ENCODE measurements around the gene GPR78. TPM values are rescaled to one million over a fixed set of nuclear protein-coding genes. Genes with fewer than 3 reads are reported as not detected.
A peak's percentile ranks its signal among the peaks of the same experiment; 100 is the strongest.
"Not testable (repeated sequence)": the region's sequence is repeated elsewhere in the genome, so short reads cannot be mapped to it uniquely, and the experiment has no call there.

The GPR78 gene
- total RNA-seq, 1 experiment from 2014 or later = 3.4 TPM

GRCh38 chr4:8575457-8575856 is 4.7 kb upstream of the GPR78 start:
- Histone ChIP-seq H3K9me3 (ENCODE audit: control insufficient read depth, low read depth, low read length) (no peaks in the 10 kb centered on the region), H3K79me1 (ENCODE audit: insufficient read depth, low read depth, low read length, poor library complexity, severe bottlenecking) (no peaks in the 10 kb centered on the region), H2BK5ac (ENCODE audit: insufficient read length, low read length) (no peak overlapping the region), H3K23ac (ENCODE audit: insufficient read length, low read depth, low read length) (no peak overlapping the region), H3K27ac (ENCODE audit: insufficient read length, low read depth, low read length) (no peak overlapping the region), H2AFZ (ENCODE audit: low read length) (no peak overlapping the region), H2BK120ac (ENCODE audit: low read depth, low read length, poor library complexity, severe bottlenecking) (no peak overlapping the region), H3K4ac (ENCODE audit: low read depth, low read length) (no peak overlapping the region), H3K14ac (ENCODE audit: insufficient read depth, low read length) (no peak overlapping the region), H2BK12ac (ENCODE audit: insufficient read length, low read depth, low read length) (no peak overlapping the region), H3K79me2 (ENCODE audit: insufficient read depth, low read length) (no peaks in the 10 kb centered on the region), H3K9ac (ENCODE audit: extremely low read depth, insufficient read length, low read length) (no peak overlapping the region), H3K56ac (ENCODE audit: insufficient read length, low read depth, low read length) (no peak overlapping the region), H3K4me2 (ENCODE audit: insufficient read depth, insufficient read length, low read length) (no peak overlapping the region), H4K8ac (replicated peaks; ENCODE audit: insufficient read length, low read depth, low read length) (no peak overlapping the region), H2BK15ac (ENCODE audit: low read depth, low read length) (no peak overlapping the region), H3T11ph (ENCODE audit: low read length) (no peak overlapping the region), H3K4me1 (ENCODE audit: insufficient read depth, low read length) (no peaks in the 10 kb centered on the region), H4K20me1 (ENCODE audit: control insufficient read depth, insufficient read depth, insufficient read length) (no peaks in the 10 kb centered on the region), H4K91ac (ENCODE audit: insufficient read length, low read depth, low read length) (no peak overlapping the region), H3K18ac (ENCODE audit: insufficient read length, low read depth, low read length) (no peak overlapping the region), H4K5ac (ENCODE audit: insufficient read length, low read depth, low read length) (no peak overlapping the region), H3K27me3 (ENCODE audit: insufficient read depth, low read length) (no peaks in the 10 kb centered on the region; the same call in 1 of the 2 replicates), H2BK20ac (ENCODE audit: low read depth, low read length, poor library complexity, severe bottlenecking) (no peak overlapping the region), H3K23me2 (ENCODE audit: insufficient read length, low read depth, low read length, poor library complexity, severe bottlenecking) (peaks cover 3% of the 10 kb centered on the region), H2AK5ac (ENCODE audit: insufficient read length, low read length) (no peak overlapping the region)
- no CpG with 5 or more reads among the region's 4 CpGs for WGBS (ENCODE audit: extremely low coverage, insufficient read length, low lambda C conversion rate)
- Mint-ChIP-seq H3K4me1 (peaks cover 43 to 44% of the 10 kb centered on the region in 2 experiments), H3K36me3 (ENCODE audit: insufficient read depth in 1 of 3, low read depth in 3 of 3) (no peaks in the 10 kb centered on the region; a peak in 1 of 7 replicates), H3K9me3 (0 out of 5 replicates have a peak, but pooled peaks cover 0 to 2% of the 10 kb centered on the region in 2 experiments), H3K27me3 (ENCODE audit: low read depth) (peaks cover 21% of the 10 kb centered on the region), H3K27ac (peak overlapping the region in 1 of 3 experiments; percentile 10; a peak in 2 of 7 replicates), H3K4me3 (no peak overlapping the region)
- no peak for DNase-seq
- TF ChIP-seq CTCF (conservative IDR thresholded peaks at IDR 0.05) = no peak

- not testable (repeated sequence) for H3K14ac ChIP-seq (ENCODE audit: insufficient read depth, low read length); H2BK120ac ChIP-seq (ENCODE audit: low read depth, low read length, poor library complexity, severe bottlenecking); H4K20me1 ChIP-seq (ENCODE audit: control insufficient read depth, insufficient read depth, insufficient read length); H3K56ac ChIP-seq (ENCODE audit: insufficient read length, low read depth, low read length); H4K8ac ChIP-seq (replicated peaks; ENCODE audit: insufficient read length, low read depth, low read length); H3K4me2 ChIP-seq (ENCODE audit: insufficient read depth, insufficient read length, low read length); H3K9me3 Mint-ChIP-seq; H3T11ph ChIP-seq (ENCODE audit: low read length); H2AFZ ChIP-seq (ENCODE audit: low read length); H2BK15ac ChIP-seq (ENCODE audit: low read depth, low read length); H3K36me3 Mint-ChIP-seq (ENCODE audit: insufficient read depth in 1 of 3, low read depth in 3 of 3); H3K9me3 ChIP-seq (ENCODE audit: control insufficient read depth, low read depth, low read length); H3K23ac ChIP-seq (ENCODE audit: insufficient read length, low read depth, low read length); H2AK5ac ChIP-seq (ENCODE audit: insufficient read length, low read length); H3K79me1 ChIP-seq (ENCODE audit: insufficient read depth, low read depth, low read length, poor library complexity, severe bottlenecking); H3K4me1 ChIP-seq (ENCODE audit: insufficient read depth, low read length); H2BK20ac ChIP-seq (ENCODE audit: low read depth, low read length, poor library complexity, severe bottlenecking); H2BK12ac ChIP-seq (ENCODE audit: insufficient read length, low read depth, low read length); H3K23me2 ChIP-seq (ENCODE audit: insufficient read length, low read depth, low read length, poor library complexity, severe bottlenecking); H3K4ac ChIP-seq (ENCODE audit: low read depth, low read length); H2BK5ac ChIP-seq (ENCODE audit: insufficient read length, low read length); H4K91ac ChIP-seq (ENCODE audit: insufficient read length, low read depth, low read length); H3K4me3 Mint-ChIP-seq; H3K27ac ChIP-seq (ENCODE audit: insufficient read length, low read depth, low read length); DNase-seq; H4K5ac ChIP-seq (ENCODE audit: insufficient read length, low read depth, low read length); H3K79me2 ChIP-seq (ENCODE audit: insufficient read depth, low read length); H3K27me3 ChIP-seq (ENCODE audit: insufficient read depth, low read length); H3K27ac Mint-ChIP-seq; H3K18ac ChIP-seq (ENCODE audit: insufficient read length, low read depth, low read length); H3K9ac ChIP-seq (ENCODE audit: extremely low read depth, insufficient read length, low read length)
- no CpG with 5 or more reads among the region's 5 CpGs for WGBS (ENCODE audit: extremely low coverage, insufficient read length, low lambda C conversion rate)
- Mint-ChIP-seq H3K27me3 (ENCODE audit: low read depth) (peaks cover 27% of the 10 kb centered on the region), H3K4me1 (peaks cover 43 to 44% of the 10 kb centered on the region in 2 experiments)
Measured at GRCh38 chr4:8576591-8576990, 3.6 kb upstream of the GPR78 start.
